NCI-H524 (cell line): ENCODE measurements around the gene ZNF444.

Experiments
- DNase-seq, 2 experiments: peaks; one replicate each; lab custom pipeline; 2025; lab: John Stamatoyannopoulos, UW

ZNF444 gene

GRCh38 chr19:56123266-56123891 is 17.7 kb upstream of the ZNF444 start:
- DNase-seq = no peak

- no peak for DNase-seq
Measured at GRCh38 chr19:56124578-56124977, 16.5 kb upstream of the ZNF444 start.

GRCh38 chr19:56125806-56126590 is 15.1 kb upstream of the ZNF444 start:
- DNase-seq = peak; percentile 49 to 88

GRCh38 chr19:56126983-56127780 is 13.9 kb upstream of the ZNF444 start:
- DNase-seq = no peak

GRCh38 chr19:56130006-56130405 is 11.1 kb upstream of the ZNF444 start:
- no peak for DNase-seq

GRCh38 chr19:56131651-56132050 is 9.4 kb upstream of the ZNF444 start:
- DNase-seq = no peak

GRCh38 chr19:56132316-56132822 is 8.7 kb upstream of the ZNF444 start:
- no peak for DNase-seq

- DNase-seq = no peak
Measured at GRCh38 chr19:56133858-56134653, 7.0 kb upstream of the ZNF444 start.

- DNase-seq = no peak
Measured at GRCh38 chr19:56134654-56134921, 6.5 kb upstream of the ZNF444 start.

- DNase-seq = no peak
Measured at GRCh38 chr19:56136362-56136761, 4.7 kb upstream of the ZNF444 start.

- no peak for DNase-seq
Measured at GRCh38 chr19:56137405-56137804, 3.7 kb upstream of the ZNF444 start.

GRCh38 chr19:56138069-56138468 is 3.0 kb upstream of the ZNF444 start:
- no peak for DNase-seq

GRCh38 chr19:56139847-56140582 is 1.1 kb upstream of the ZNF444 start:
- peak in 1 of 2 experiments; percentile 38 for DNase-seq

- DNase-seq = no peak
Measured at GRCh38 chr19:56141417-56141993, 418 bp downstream of the ZNF444 start.

- no peak for DNase-seq
Measured at GRCh38 chr19:56142087-56142787, 1.1 kb downstream of the ZNF444 start.

- DNase-seq = no peak
Measured at GRCh38 chr19:56142897-56143434, 1.9 kb downstream of the ZNF444 start.

GRCh38 chr19:56144376-56144775 is 3.3 kb downstream of the ZNF444 start:
- no peak for DNase-seq

- no peak for DNase-seq
Measured at GRCh38 chr19:56144831-56145230, 3.7 kb downstream of the ZNF444 start.

GRCh38 chr19:56145698-56146097 is 4.6 kb downstream of the ZNF444 start:
- DNase-seq = no peak

GRCh38 chr19:56146904-56147303 is 5.8 kb downstream of the ZNF444 start:
- no peak for DNase-seq
